Camera-type eye (tissue), 1 donor: Measurements from ENCODE around the gene C1QTNF9B. TPM values are rescaled to one million over a fixed set of nuclear protein-coding genes. Genes with fewer than 3 reads are reported as not detected.

Experiments
- total RNA-seq: library from RNA; depleted of rRNA; stranded (reverse); fragments of >200 nt; gene quantifications from one replicate; pipeline ENCODE4 v1.2.3, GENCODE V29; 2014

C1QTNF9B gene
- 0.88 TPM for total RNA-seq

DNA sequence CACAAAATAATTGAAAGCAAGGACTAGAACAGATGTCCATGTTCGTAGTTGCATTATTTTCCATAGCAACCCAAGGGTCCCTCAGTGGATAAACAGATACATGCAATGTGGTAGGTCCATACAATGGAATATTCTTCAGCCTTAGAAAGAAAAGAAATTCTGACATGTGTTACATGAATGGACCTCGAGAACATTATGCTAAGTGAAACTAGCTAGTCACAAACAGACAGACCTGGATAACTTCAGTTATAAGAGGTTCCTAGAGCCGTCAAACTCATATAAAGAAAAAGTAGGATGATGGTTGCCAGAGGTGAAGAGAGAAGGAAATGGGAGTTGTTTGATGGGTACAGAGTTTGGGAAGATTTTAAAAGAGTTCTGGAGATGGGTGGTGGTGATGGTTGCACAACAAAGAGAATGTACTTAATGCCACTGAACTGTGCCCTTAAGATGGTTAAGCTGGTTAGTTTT is at the start of gene C1QTNF9B:
C1QTNF9B (minus strand) TSS at position 51 of the 468 bp plus-strand sequence.

DNA sequence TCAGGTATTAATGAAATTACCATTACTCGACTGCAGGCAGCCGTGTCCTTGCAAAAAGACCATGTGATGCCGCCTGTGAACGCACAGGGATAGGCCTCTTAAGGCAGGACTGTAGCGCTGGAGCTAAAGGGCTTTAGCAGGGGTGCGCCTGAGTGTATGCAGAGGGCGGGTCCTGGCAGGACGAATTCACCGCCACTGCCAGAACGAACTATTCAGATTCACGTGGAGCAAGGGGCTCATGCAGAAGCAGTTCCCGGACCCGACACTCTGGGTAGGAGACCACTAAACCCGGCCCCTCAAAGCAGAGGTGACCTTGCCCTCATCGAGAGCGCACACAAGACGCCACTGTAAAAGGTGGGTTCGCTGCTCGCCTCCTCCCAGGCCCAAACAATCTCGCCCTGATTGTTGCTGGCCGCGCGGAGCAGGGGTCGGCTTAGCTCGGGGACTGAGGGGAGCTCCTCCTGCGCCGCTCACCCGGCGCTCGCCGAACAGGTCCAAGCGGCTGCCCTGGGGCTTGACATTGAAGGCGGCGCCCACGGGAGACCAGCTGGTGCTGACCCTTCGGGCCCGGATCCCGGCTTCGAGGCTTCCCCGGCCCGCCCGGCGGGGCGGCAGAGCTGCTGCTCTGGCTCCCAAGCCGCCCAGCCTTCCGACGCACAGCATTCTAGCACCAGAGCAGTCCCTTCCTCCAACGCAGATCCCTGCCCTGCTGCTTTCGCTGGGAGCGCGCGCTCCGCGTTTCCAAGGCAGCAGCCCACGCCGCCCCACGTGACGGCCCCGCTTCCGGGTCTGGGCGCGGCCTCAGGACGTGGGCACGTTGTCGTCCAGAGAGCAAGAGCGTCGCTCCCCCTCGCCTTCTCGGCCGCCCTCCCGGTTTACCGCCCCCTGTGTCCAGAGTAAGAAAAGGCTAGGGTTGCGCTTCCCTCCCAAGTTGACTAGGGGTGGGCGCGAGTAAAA is 8.4 kb downstream of the C1QTNF9B start, which contains the start of gene MIPEP:
MIPEP (minus strand) TSS at position 743 of the 957 bp plus-strand sequence; CDS start at position 663, 80 bp downstream.

Other genes starting within 250 kb of the C1QTNF9B start
- 19.4 TPM for gene MIPEP, start 8.1 kb downstream of the C1QTNF9B start, total RNA-seq